H1 (cell line): Measurements from ENCODE around the gene TMBIM6. TPM values are rescaled to one million over a fixed set of nuclear protein-coding genes. Genes with fewer than 3 reads are reported as not detected.

Experiments
- CTCF ChIA-PET: fragments of 300-600 bp; sonication (Branson Sonifier 250); formaldehyde crosslinking; loops from one replicate; lab custom pipeline; 2021; ENCODE audit not compliant: partially characterized antibody; lab: Charles Lee
- POLR2A ChIA-PET: fragments of 300-600 bp; sonication (Branson Sonifier 250); formaldehyde crosslinking; loops from one replicate; lab custom pipeline; 2021; ENCODE audit warnings: inconsistent platforms; ENCODE audit not compliant: partially characterized antibody; lab: Charles Lee
- DNase-seq, 2 experiments: peaks; one replicate each; pipeline versions ENCODE4 v3.0.0 to v3.0.0-alpha.2; 2010 to 2022; ENCODE audit warnings: low spot score in 2 of 2, low read depth in 1 of 2, mixed read lengths in 1 of 2
- FAIRE-seq: peaks from 2 replicates; lab custom pipeline; 2011; peaks lifted over from hg19 to GRCh38; lab: Jason Lieb, UNC
- H2AFZ ChIP-seq: 2 replicates; pipeline ENCODE4 v1.8.1; 2012; ENCODE audit warnings: low read length, inconsistent platforms
- H2AK5ac ChIP-seq: 2 replicates; pipeline ENCODE4 v1.6.1; 2013; ENCODE audit warnings: low read depth, low read length
- H2BK120ac ChIP-seq: replicated peaks from 2 replicates; pipeline ENCODE3; 2013; ENCODE audit warnings: low read depth, low read length, inconsistent platforms
- H2BK12ac ChIP-seq: 2 replicates; pipeline ENCODE4 v1.6.1; 2013; ENCODE audit warnings: low read depth, low read length
- H2BK15ac ChIP-seq: 2 replicates; pipeline ENCODE4 v1.6.1; 2013; ENCODE audit warnings: low read length
- H2BK20ac ChIP-seq: 2 replicates; pipeline ENCODE4 v1.6.1; 2013; ENCODE audit warnings: low read length
- H2BK5ac ChIP-seq: 2 replicates; pipeline ENCODE4 v1.6.1; 2013; ENCODE audit warnings: low read depth, low read length
- H3K14ac ChIP-seq: 2 replicates; pipeline ENCODE4 v1.6.1; 2013; ENCODE audit warnings: inconsistent platforms; ENCODE audit not compliant: insufficient read length
- H3K18ac ChIP-seq: 2 replicates; pipeline ENCODE4 v1.6.1; 2013; ENCODE audit warnings: low read length; ENCODE audit errors: extremely low read depth
- H3K23ac ChIP-seq: 2 replicates; pipeline ENCODE4 v1.6.1; 2013; ENCODE audit warnings: inconsistent platforms; ENCODE audit not compliant: insufficient read length
- H3K23me2 ChIP-seq: 2 replicates; pipeline ENCODE4 v1.6.1; 2013; ENCODE audit warnings: low read depth, low read length
- H3K27ac ChIP-seq: 2 replicates; pipeline ENCODE4 v1.6.1; 2011; ENCODE audit warnings: low read depth, low read length, inconsistent platforms
- H3K27me3 ChIP-seq, 4 experiments: replicated peaks in 1 of 4; 1 replicate in 1 of 4; 2 replicates in 3 of 4; pipeline versions ENCODE4 v1.6.1 to v1.8.1; 2011 to 2013; ENCODE audit warnings: low read length in 3 of 4, mild to moderate bottlenecking in 3 of 4, inconsistent platforms in 2 of 4, mixed read lengths in 2 of 4, moderate library complexity in 1 of 4; ENCODE audit not compliant: control insufficient read depth in 3 of 4, insufficient read depth in 3 of 4; ENCODE audit errors: extremely low read depth in 1 of 4
- H3K36me3 ChIP-seq, 4 experiments: 2 replicates each; pipeline versions ENCODE4 v1.6.1 to v1.8.1; 2011 to 2013; ENCODE audit warnings: mild to moderate bottlenecking in 4 of 4, low read length in 3 of 4, moderate library complexity in 2 of 4, control low read depth in 1 of 4, inconsistent platforms in 1 of 4; ENCODE audit not compliant: insufficient read depth in 4 of 4, control insufficient read depth in 2 of 4
- H3K4ac ChIP-seq: replicated peaks from 2 replicates; pipeline ENCODE3; 2013; ENCODE audit warnings: low read length, low read depth, mixed read lengths, inconsistent platforms; ENCODE audit not compliant: insufficient read length
- H3K4me1 ChIP-seq, 4 experiments: replicated peaks in 1 of 4; 1 replicate in 1 of 4; 2 replicates in 3 of 4; pipeline versions ENCODE4 v1.6.1 to v1.8.1; 2011 to 2013; ENCODE audit warnings: low read length in 3 of 4, inconsistent platforms in 2 of 4, mixed read lengths in 1 of 4; ENCODE audit not compliant: insufficient read depth in 4 of 4, control insufficient read depth in 3 of 4
- H3K4me2 ChIP-seq, 2 experiments: 2 replicates each; pipeline versions ENCODE4 v1.6.1 to v1.8.1; 2011 to 2013; ENCODE audit warnings: low read depth in 2 of 2, low read length in 2 of 2, control low read depth in 1 of 2, inconsistent platforms in 1 of 2, mild to moderate bottlenecking in 1 of 2; ENCODE audit not compliant: insufficient read depth in 1 of 2
- H3K4me3 ChIP-seq, 4 experiments: fragments of 200-600, 300-600 bp in 1 of 4; sonication (generic), shearing (Covaris generic), sonication (Bioruptor Twin) in 1 of 4; 2 replicates each; pipeline versions ENCODE4 v1.5.1 to v1.8.1; 2011 to 2016; ENCODE audit warnings: low read length in 4 of 4, low read depth in 3 of 4, control low read depth in 2 of 4, inconsistent platforms in 2 of 4, mild to moderate bottlenecking in 2 of 4, mixed read lengths in 1 of 4, moderate library complexity in 1 of 4; ENCODE audit not compliant: insufficient read depth in 2 of 4; ENCODE audit errors: extremely low read depth in 1 of 4
- H3K56ac ChIP-seq: replicated peaks from 2 replicates; pipeline ENCODE3; 2013; ENCODE audit warnings: low read depth, mild to moderate bottlenecking, mixed read lengths, low read length, inconsistent platforms; ENCODE audit not compliant: insufficient read length
- H3K79me1 ChIP-seq: 2 replicates; pipeline ENCODE4 v1.6.1; 2013; ENCODE audit warnings: low read depth, low read length, control low read depth
- H3K79me2 ChIP-seq, 2 experiments: 2 replicates each; pipeline versions ENCODE4 v1.6.1 to v1.8.1; 2012 to 2013; ENCODE audit warnings: low read length in 2 of 2, mild to moderate bottlenecking in 2 of 2, inconsistent platforms in 1 of 2; ENCODE audit not compliant: insufficient read depth in 2 of 2, control insufficient read depth in 1 of 2
- H3K9ac ChIP-seq, 4 experiments: replicated peaks in 1 of 4; 1 replicate in 1 of 4; 2 replicates in 3 of 4; pipeline versions ENCODE4 v1.6.1 to v1.8.1; 2011 to 2013; ENCODE audit warnings: low read depth in 3 of 4, low read length in 3 of 4, control low read depth in 2 of 4, mild to moderate bottlenecking in 2 of 4, moderate library complexity in 2 of 4, inconsistent platforms in 1 of 4; ENCODE audit errors: extremely low read depth in 1 of 4
- H3K9me3 ChIP-seq, 2 experiments: 2 replicates each; pipeline versions ENCODE4 v1.6.1 to v1.8.1; 2012 to 2013; ENCODE audit warnings: mild to moderate bottlenecking in 2 of 2, moderate library complexity in 2 of 2, control low read depth in 1 of 2, inconsistent platforms in 1 of 2, low read depth in 1 of 2, low read length in 1 of 2, mixed read lengths in 1 of 2; ENCODE audit not compliant: insufficient read depth in 2 of 2
- H4K20me1 ChIP-seq, 2 experiments: replicated peaks in 1 of 2; 2 replicates each; pipeline versions ENCODE3 to v1.8.1; 2011 to 2013; ENCODE audit warnings: inconsistent platforms in 2 of 2, low read length in 2 of 2, mild to moderate bottlenecking in 1 of 2; ENCODE audit not compliant: insufficient read depth in 2 of 2, control insufficient read depth in 1 of 2
- H4K5ac ChIP-seq: 2 replicates; pipeline ENCODE4 v1.6.1; 2013; ENCODE audit warnings: low read length, low read depth, mixed read lengths, inconsistent platforms; ENCODE audit not compliant: insufficient read length
- H4K8ac ChIP-seq: 2 replicates; pipeline ENCODE4 v1.8.0; 2013; ENCODE audit warnings: mild to moderate bottlenecking, moderate library complexity, low read length, inconsistent platforms; ENCODE audit not compliant: insufficient read depth; ENCODE audit errors: extremely low read depth
- H4K91ac ChIP-seq: replicated peaks from 2 replicates; pipeline ENCODE3; 2013; ENCODE audit warnings: low read length, mixed read lengths, inconsistent platforms; ENCODE audit not compliant: insufficient read length
- BRCA1 ChIP-seq: IDR thresholded peaks from 2 replicates; pipeline ENCODE4 v1.6.1; 2012; ENCODE audit warnings: low read depth, low read length, improper control_type of control experiment
- CBX8 ChIP-seq: fragments of 300-800, 300-1000 bp; sonication (generic); IDR thresholded peaks from 2 replicates; pipeline ENCODE4 v1.7.1; 2016; ENCODE audit warnings: low read depth, low read length, borderline replicate concordance
- CTBP2 ChIP-seq: IDR thresholded peaks from 2 replicates; pipeline ENCODE4 v1.7.0; 2011; ENCODE audit warnings: borderline replicate concordance, mild to moderate bottlenecking, moderate library complexity, mixed read lengths, low read length; ENCODE audit not compliant: insufficient read depth, insufficient read length
- KDM5A ChIP-seq: fragments of 200-600 bp; IDR thresholded peaks from 2 replicates; pipeline ENCODE4 v1.7.1; 2012; ENCODE audit warnings: mild to moderate bottlenecking, low read length, inconsistent platforms, mixed read lengths
- MAX ChIP-seq: IDR thresholded peaks from 2 replicates; pipeline ENCODE4 v1.6.1; 2012; ENCODE audit warnings: inconsistent platforms
- NRF1 ChIP-seq: IDR thresholded peaks from 2 replicates; pipeline ENCODE4 v1.6.1; 2011; ENCODE audit warnings: mild to moderate bottlenecking, low read depth, low read length, improper control_type of control experiment
- PHF8 ChIP-seq: fragments of 200-600 bp; sonication (generic); conservative IDR thresholded peaks from 2 replicates; pipeline ENCODE4 v1.7.1; 2012; ENCODE audit warnings: low read depth, mild to moderate bottlenecking, inconsistent platforms, low read length, moderate library complexity
- POLR2AphosphoS5 ChIP-seq: IDR thresholded peaks from 2 replicates; pipeline ENCODE4 v1.6.1; 2011; ENCODE audit warnings: low read depth, low read length
- RBBP5 ChIP-seq: IDR thresholded peaks from 2 replicates; pipeline ENCODE4 v1.7.1; 2012; ENCODE audit warnings: low read depth, mild to moderate bottlenecking, inconsistent platforms, low read length, moderate library complexity, borderline replicate concordance
- RFX5 ChIP-seq: IDR thresholded peaks from 2 replicates; pipeline ENCODE4 v1.6.1; 2011; ENCODE audit warnings: low read depth, low read length, improper control_type of control experiment, borderline replicate concordance
- SP4 ChIP-seq: IDR thresholded peaks from 2 replicates; pipeline ENCODE4 v1.6.1; 2012; ENCODE audit warnings: low read length, inconsistent platforms
- SUZ12 ChIP-seq: fragments of 200-600 bp; sonication (generic); IDR thresholded peaks from 2 replicates; pipeline ENCODE4 v1.6.1; 2012; ENCODE audit warnings: mild to moderate bottlenecking, inconsistent platforms, low read length, moderate library complexity, mixed read lengths
- TBP ChIP-seq: IDR thresholded peaks from 2 replicates; pipeline ENCODE4 v1.6.1; 2011; ENCODE audit warnings: low read depth, low read length, improper control_type of control experiment
- TCF12 ChIP-seq: IDR thresholded peaks from 2 replicates; pipeline ENCODE4 v1.6.1; 2011; ENCODE audit warnings: low read depth, mild to moderate bottlenecking, low read length
- WGBS, 2 experiments: shearing (Covaris generic) in 1 of 2; methylation state at CpG; one replicate each; pipeline versions ENCODE4 v1.1.6 to v1.1.7; 2013 to 2015; ENCODE audit warnings: low lambda C conversion rate in 2 of 2, mixed read lengths in 2 of 2, inconsistent platforms in 1 of 2, low coverage in 1 of 2, missing lambda C conversion rate in 1 of 2; ENCODE audit not compliant: insufficient replicate concordance in 2 of 2, insufficient coverage in 1 of 2, insufficient read length in 1 of 2; ENCODE audit errors: extremely low coverage in 1 of 2, missing lambda C conversion rate in 1 of 2; 5-methylcytosine and 5-hydroxymethylcytosine counted together
- polyA plus RNA-seq, 7 experiments: library from polyadenylated mRNA; depleted of rRNA in 3 of 7; stranded (reverse) in 5 of 7; unstranded in 2 of 7; fragments of >200 nt in 5 of 7; fragments of 200-250 nt in 2 of 7; gene quantifications; 1 replicate in 5 of 7; 2 replicates in 1 of 7; 4 replicates in 1 of 7; pipeline versions ENCODE4 v1.2.1 to v1.2.3, GENCODE V29; 2011 to 2013; ENCODE audit warnings: missing spikeins in 2 of 7, mixed read lengths in 2 of 7
- total RNA-seq: library from RNA; stranded (reverse); fragmentation: NEBNext Ultra II Directional; extraction: Animal tissue kit (Norgen Biotek cat#: 25700); gene quantifications from 2 replicates; pipeline ENCODE4 v1.2.1, GENCODE V29; 2021

The TMBIM6 gene
- total and polyA plus RNA-seq, 2 of the 8 experiments (the other 6 are each of a cell fraction or from before 2014, with no cell fraction given), result 423 to 556 TPM

GRCh38 chr12:49789992-49790391, 48.6 kb downstream of the TMBIM6 start:
- H3K23me2 ChIP-seq, result no peaks in the 10 kb centered on the region
- no peak overlapping the region for H3K14ac ChIP-seq
- H2BK5ac ChIP-seq, result no peak overlapping the region
- H3K79me1 ChIP-seq, result no peaks in the 10 kb centered on the region
- no peak overlapping the region for H4K91ac ChIP-seq
- H4K8ac ChIP-seq, result no peak overlapping the region
- H3K23ac ChIP-seq, result no peak overlapping the region
- 78% methylated on average over 3 of the region's 3 CpGs; no CpG with 5 or more reads in 1 of the 2 experiments for WGBS, 2 experiments
- no peak overlapping the region for H2BK120ac ChIP-seq
- no peak overlapping the region for H3K9ac ChIP-seq
- H4K5ac ChIP-seq, result no peak overlapping the region
- ChIA-PET CTCF (interaction anchor here (0.7 to 1.2 kb wide), 9 partner anchors 11 to 277 kb away, joined by 3 to 10 read pairs (median 3); partner anchors contain the start of gene TMBIM6), POLR2A (interaction anchor here (0.7 to 1.3 kb wide), 4 partner anchors 20 to 113 kb away, joined by 3 to 4 read pairs (median 3); partner anchors contain the start of gene TMBIM6)
- peaks cover 0 to 7% (median 2%) of the 10 kb centered on the region in 4 experiments; a peak in 3 of 8 replicates for H3K36me3 ChIP-seq
- no peak overlapping the region for H2BK12ac ChIP-seq
- DNase-seq (peak in 1 of 2 experiments; percentile 19), FAIRE-seq (peak; percentile 74)
- no peak overlapping the region for H3K4ac ChIP-seq
- H3K27me3 ChIP-seq, result no peaks in the 10 kb centered on the region
- no peak overlapping the region for H2BK20ac ChIP-seq
- H3K27ac ChIP-seq, result 0 out of 2 replicates have a peak overlapping the region, but pooled peaks have one; percentile 12
- no peak overlapping the region for H2AFZ ChIP-seq
- H2AK5ac ChIP-seq, result no peak overlapping the region
- H2BK15ac ChIP-seq, result no peak overlapping the region
- no peak overlapping the region for H3K18ac ChIP-seq
- no peak overlapping the region for H3K4me3 ChIP-seq
- no peak overlapping the region for H3K4me2 ChIP-seq
- peaks cover 0 to 2% of the 10 kb centered on the region in 2 experiments for H4K20me1 ChIP-seq
- no peaks in the 10 kb centered on the region for H3K9me3 ChIP-seq
- H3K56ac ChIP-seq, result no peak overlapping the region
- H3K79me2 ChIP-seq, result no peaks in the 10 kb centered on the region
- H3K4me1 ChIP-seq, result peaks cover 0 to 4% (median 0%) of the 10 kb centered on the region in 4 experiments; a peak in 2 of 7 replicates
- TF ChIP-seq SUZ12 (no peak), POLR2AphosphoS5 (no peak), KDM5A (no peak), PHF8 (no peak), RBBP5 (no peak), CTBP2 (no peak), TCF12 (0 out of 2 replicates have a peak, but pooled peaks have one; percentile 25), NRF1 (no peak), TBP (no peak), MAX (peak; percentile 74), RFX5 (no peak), CBX8 (no peak), BRCA1 (no peak), SP4 (no peak)
